ENCODE measurements around the gene SAMD10. TPM values are rescaled to one million over a fixed set of nuclear protein-coding genes. Genes with fewer than 3 reads are reported as not detected.

Gene SAMD10
- total and polyA plus RNA-seq, 12 donors = 1.1 to 8.8 (median 4.4) TPM

- intact Hi-C loops (cut with DNase I) = no loop called here
Observed at GRCh38 chr20:63966172-63966943, 13.1 kb downstream of the SAMD10 start.

GRCh38 chr20:63964412-63964811 is 15.0 kb downstream of the SAMD10 start:
- DNase-seq = peak in 2 of 7 donors; percentile 20 to 26

More at GRCh38 chr20:63966172-63966943, 13.1 kb downstream of the SAMD10 start:
- TF ChIP-seq POLR2A (IDR thresholded peaks at IDR 0.05) = no peak
- TF ChIP-seq, protein P1, sequence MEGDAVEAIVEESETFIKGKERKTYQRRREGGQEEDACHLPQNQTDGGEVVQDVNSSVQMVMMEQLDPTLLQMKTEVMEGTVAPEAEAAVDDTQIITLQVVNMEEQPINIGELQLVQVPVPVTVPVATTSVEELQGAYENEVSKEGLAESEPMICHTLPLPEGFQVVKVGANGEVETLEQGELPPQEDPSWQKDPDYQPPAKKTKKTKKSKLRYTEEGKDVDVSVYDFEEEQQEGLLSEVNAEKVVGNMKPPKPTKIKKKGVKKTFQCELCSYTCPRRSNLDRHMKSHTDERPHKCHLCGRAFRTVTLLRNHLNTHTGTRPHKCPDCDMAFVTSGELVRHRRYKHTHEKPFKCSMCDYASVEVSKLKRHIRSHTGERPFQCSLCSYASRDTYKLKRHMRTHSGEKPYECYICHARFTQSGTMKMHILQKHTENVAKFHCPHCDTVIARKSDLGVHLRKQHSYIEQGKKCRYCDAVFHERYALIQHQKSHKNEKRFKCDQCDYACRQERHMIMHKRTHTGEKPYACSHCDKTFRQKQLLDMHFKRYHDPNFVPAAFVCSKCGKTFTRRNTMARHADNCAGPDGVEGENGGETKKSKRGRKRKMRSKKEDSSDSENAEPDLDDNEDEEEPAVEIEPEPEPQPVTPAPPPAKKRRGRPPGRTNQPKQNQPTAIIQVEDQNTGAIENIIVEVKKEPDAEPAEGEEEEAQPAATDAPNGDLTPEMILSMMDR (IDR thresholded peaks at IDR 0.05) = no peak
- H3K27me3 ChIP-seq = no peaks in the 10 kb centered on the region
- H3K9me3 ChIP-seq (replicated peaks in 1 of 3) = no peaks in the 10 kb centered on the region
- peaks cover 0 to 45% of the 10 kb centered on the region in 2 donors for H3K36me3 ChIP-seq (replicated peaks in 1 of 2)
- peaks cover 8 to 20% of the 10 kb centered on the region in 2 donors for H3K4me1 ChIP-seq (replicated peaks in 1 of 2)
- H3K27ac ChIP-seq = no peak overlapping the region
- peak in 3 of 7 donors; percentile 8 to 24 (median 16) for DNase-seq
- 86 to 91% (median 89%) methylated on average over 6 to 27 of the region's 27 CpGs for WGBS, 4 donors
- no peak overlapping the region for H3K4me3 ChIP-seq

GRCh38 chr20:63963784-63964301 is 15.6 kb downstream of the SAMD10 start:
- Histone ChIP-seq H3K36me3 (replicated peaks in 1 of 2) (peaks cover 0 to 60% of the 10 kb centered on the region in 2 donors), H3K27me3 (no peaks in the 10 kb centered on the region), H3K4me1 (replicated peaks in 1 of 2) (peaks cover 4 to 9% of the 10 kb centered on the region in 2 donors), H3K9me3 (replicated peaks in 1 of 3) (no peaks in the 10 kb centered on the region), H3K27ac (no peak overlapping the region), H3K4me3 (no peak overlapping the region)
- DNase-seq = no peak
- TF ChIP-seq POLR2A (IDR thresholded peaks at IDR 0.05) = no peak
- TF ChIP-seq, protein P1 (IDR thresholded peaks at IDR 0.05) = no peak
- WGBS, 4 donors = 88 to 96% (median 94%) methylated on average over 3 to 16 of the region's 16 CpGs
- intact Hi-C loops (cut with DNase I) = no loop called here

More at GRCh38 chr20:63964412-63964811, 15.0 kb downstream of the SAMD10 start:
- intact Hi-C loops (cut with DNase I) = no loop called here
- Histone ChIP-seq H3K4me1 (replicated peaks in 1 of 2) (peaks cover 8 to 13% of the 10 kb centered on the region in 2 donors), H3K36me3 (replicated peaks in 1 of 2) (peaks cover 0 to 57% of the 10 kb centered on the region in 2 donors), H3K4me3 (no peak overlapping the region), H3K27me3 (no peaks in the 10 kb centered on the region), H3K9me3 (replicated peaks in 1 of 3) (no peaks in the 10 kb centered on the region), H3K27ac (no peak overlapping the region)
- WGBS, 4 donors = 92 to 100% (median 93%) methylated on average over 5 to 16 of the region's 16 CpGs
- no peak for TF ChIP-seq POLR2A (IDR thresholded peaks at IDR 0.05)
- TF ChIP-seq, protein P1 (IDR thresholded peaks at IDR 0.05) = no peak

DNA sequence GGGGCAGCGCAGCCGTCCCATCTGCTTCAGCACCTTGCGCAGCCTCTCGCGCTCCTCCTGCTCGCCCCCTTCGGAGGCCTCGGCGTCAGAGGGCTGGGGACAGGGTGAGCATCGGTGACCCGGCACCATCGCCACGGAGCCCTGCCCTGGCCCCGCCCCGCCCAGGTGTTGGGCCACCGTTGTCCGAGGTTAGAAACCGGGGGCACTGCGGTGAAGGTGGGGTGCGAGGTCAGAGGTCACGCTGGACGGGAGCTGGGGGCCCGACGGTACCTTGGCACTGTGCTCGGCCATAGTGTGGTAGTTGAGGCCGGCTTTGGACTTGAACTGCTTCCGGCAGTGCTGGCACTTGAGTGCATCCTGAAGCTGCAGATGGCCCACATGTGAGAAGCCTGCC is 16.1 kb downstream of the SAMD10 start:
- no peaks in the 10 kb centered on the region for H3K27me3 ChIP-seq
- peak in 1 of 7 donors; percentile 16 for DNase-seq
- H3K27ac ChIP-seq = no peak overlapping the region
- 90 to 100% (median 93%) methylated on average over 3 to 27 of the region's 27 CpGs for WGBS, 4 donors
- peaks cover 0 to 60% of the 10 kb centered on the region in 2 donors for H3K36me3 ChIP-seq (replicated peaks in 1 of 2)
- H3K9me3 ChIP-seq (replicated peaks in 1 of 3) = no peaks in the 10 kb centered on the region
- intact Hi-C loops (cut with DNase I) = no loop called here
- TF ChIP-seq, protein P1 (IDR thresholded peaks at IDR 0.05) = no peak
- TF ChIP-seq POLR2A (IDR thresholded peaks at IDR 0.05) = no peak
- peaks cover 0 to 4% of the 10 kb centered on the region in 2 donors for H3K4me1 ChIP-seq (replicated peaks in 1 of 2)
- no peak overlapping the region for H3K4me3 ChIP-seq

Measured in adrenal gland (tissue), 12 donors.